Suprapubic skin (tissue), 4 donors: ENCODE results near the gene GATAD2A. TPM values are rescaled to one million over a fixed set of nuclear protein-coding genes. Genes with fewer than 3 reads are reported as not detected.

ENCODE experiments used
- DNase-seq, 2 donors: peaks; one replicate each; pipeline ENCODE4 v3.0.0-alpha.2; 2019; ENCODE audit warnings: low spot score in 2 of 2
- H3K27ac ChIP-seq: fragments of 200-600 bp; sonication (generic); one replicate; pipeline ENCODE4 v1.5.1; 2019
- H3K27me3 ChIP-seq: fragments of 200-600 bp; sonication (generic); one replicate; pipeline ENCODE4 v1.5.1; 2019
- H3K36me3 ChIP-seq: fragments of 200-600 bp; sonication (generic); one replicate; pipeline ENCODE4 v1.5.1; 2019
- H3K4me1 ChIP-seq: fragments of 200-600 bp; sonication (generic); one replicate; pipeline ENCODE4 v1.5.1; 2019
- H3K4me3 ChIP-seq: fragments of 200-600 bp; sonication (generic); one replicate; pipeline ENCODE4 v1.5.1; 2019; ENCODE audit warnings: mild to moderate bottlenecking
- H3K9me3 ChIP-seq: fragments of 200-600 bp; sonication (generic); one replicate; pipeline ENCODE4 v1.5.1; 2019
- EP300 ChIP-seq: sonication (generic); formaldehyde crosslinking; IDR thresholded peaks from one replicate; pipeline ENCODE4 v1.6.1; 2017; ENCODE audit warnings: antibody characterized with exemption
- POLR2A ChIP-seq, 2 donors: fragments of 450-650 bp; IDR thresholded peaks; one replicate each; pipeline ENCODE4 v1.6.1; 2017; ENCODE audit warnings: antibody characterized with exemption in 2 of 2, mild to moderate bottlenecking in 2 of 2, moderate library complexity in 2 of 2
- POLR2AphosphoS5 ChIP-seq, 3 donors: sonication (generic); formaldehyde crosslinking; IDR thresholded peaks; one replicate each; pipeline ENCODE4 v1.6.1; 2017; ENCODE audit warnings: antibody characterized with exemption in 3 of 3
- WGBS: methylation state at CpG from one replicate; pipeline ENCODE4 v1.1.5; 2018; 5-methylcytosine and 5-hydroxymethylcytosine counted together
- total RNA-seq, 4 donors: library from RNA; depleted of rRNA; stranded (reverse); fragments of >200 nt; gene quantifications; one replicate each; pipeline ENCODE4 v1.1.0, GENCODE V29; 2016
- TF ChIP-seq, protein P1 (sequence below), 2 donors: fragments of 200-600 bp in 1 of 2; fragments of 450-650 bp in 1 of 2; sonication (generic) in 1 of 2; IDR thresholded peaks; one replicate each; pipeline ENCODE4 v1.5.1; 2016 to 2019; ENCODE audit warnings: antibody characterized with exemption in 2 of 2, mild to moderate bottlenecking in 1 of 2, moderate library complexity in 1 of 2

GATAD2A gene
- total RNA-seq, 4 donors from 2014 or later, result 83.1 to 88.8 (median 86.4) TPM

DNA sequence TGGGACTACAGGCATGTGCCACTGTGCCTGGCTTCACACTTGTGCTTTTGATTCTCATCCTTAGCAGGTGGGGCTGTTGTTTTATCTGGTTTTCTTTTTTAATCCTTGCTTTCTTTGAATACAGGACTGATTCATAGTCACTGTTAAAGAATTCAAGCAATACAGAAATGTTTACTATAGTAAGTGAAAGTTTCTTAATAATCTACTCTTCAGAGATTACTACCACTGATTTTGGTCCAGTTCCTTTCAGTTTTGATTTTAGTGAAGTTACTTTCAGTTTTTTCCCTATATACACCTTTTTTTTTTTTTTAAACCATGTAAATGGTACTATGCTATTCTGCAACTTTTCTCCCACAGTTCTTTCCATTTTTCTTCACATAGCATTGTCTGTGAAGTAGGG, 53.6 kb downstream of the GATAD2A start:
- Histone ChIP-seq H3K9me3 (no peaks in the 10 kb centered on the region), H3K4me1 (peaks cover 69% of the 10 kb centered on the region), H3K27me3 (no peaks in the 10 kb centered on the region), H3K4me3 (no peak overlapping the region), H3K36me3 (peaks cover 5% of the 10 kb centered on the region), H3K27ac (peak overlapping the region; percentile 78)
- TF ChIP-seq EP300 (no peak), POLR2AphosphoS5 (IDR thresholded peaks at IDR 0.05) (no peak), POLR2A (IDR thresholded peaks at IDR 0.05) (no peak)
- TF ChIP-seq, protein P1, sequence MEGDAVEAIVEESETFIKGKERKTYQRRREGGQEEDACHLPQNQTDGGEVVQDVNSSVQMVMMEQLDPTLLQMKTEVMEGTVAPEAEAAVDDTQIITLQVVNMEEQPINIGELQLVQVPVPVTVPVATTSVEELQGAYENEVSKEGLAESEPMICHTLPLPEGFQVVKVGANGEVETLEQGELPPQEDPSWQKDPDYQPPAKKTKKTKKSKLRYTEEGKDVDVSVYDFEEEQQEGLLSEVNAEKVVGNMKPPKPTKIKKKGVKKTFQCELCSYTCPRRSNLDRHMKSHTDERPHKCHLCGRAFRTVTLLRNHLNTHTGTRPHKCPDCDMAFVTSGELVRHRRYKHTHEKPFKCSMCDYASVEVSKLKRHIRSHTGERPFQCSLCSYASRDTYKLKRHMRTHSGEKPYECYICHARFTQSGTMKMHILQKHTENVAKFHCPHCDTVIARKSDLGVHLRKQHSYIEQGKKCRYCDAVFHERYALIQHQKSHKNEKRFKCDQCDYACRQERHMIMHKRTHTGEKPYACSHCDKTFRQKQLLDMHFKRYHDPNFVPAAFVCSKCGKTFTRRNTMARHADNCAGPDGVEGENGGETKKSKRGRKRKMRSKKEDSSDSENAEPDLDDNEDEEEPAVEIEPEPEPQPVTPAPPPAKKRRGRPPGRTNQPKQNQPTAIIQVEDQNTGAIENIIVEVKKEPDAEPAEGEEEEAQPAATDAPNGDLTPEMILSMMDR (IDR thresholded peaks at IDR 0.05), result no peak
- DNase-seq, result no peak

DNA sequence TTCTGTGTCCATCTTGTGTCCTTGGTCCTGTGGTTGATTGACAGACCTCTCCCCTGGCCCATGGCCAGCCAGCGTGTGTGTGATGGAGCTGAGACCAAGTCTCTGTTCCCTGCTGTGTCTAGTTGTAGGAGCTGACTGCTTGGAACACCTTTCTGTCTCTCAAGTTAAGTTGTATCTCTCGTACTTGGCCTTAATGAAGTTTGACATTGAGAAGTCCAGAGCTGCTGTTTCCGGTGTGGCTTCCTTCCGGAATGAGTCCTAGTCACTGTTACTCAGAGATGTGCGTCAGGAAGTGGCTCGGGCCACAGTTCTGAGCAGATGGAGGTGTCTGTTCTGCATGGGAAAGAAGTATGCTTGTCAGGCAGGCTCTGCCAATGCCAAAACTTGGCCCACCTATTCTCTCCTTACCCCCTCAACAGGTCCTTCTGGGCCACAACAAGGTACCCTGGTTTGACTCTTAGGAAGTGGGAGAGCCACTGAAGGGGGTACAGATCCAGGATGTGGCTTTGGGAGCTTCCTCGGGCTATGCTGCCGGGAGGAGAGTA, 54.3 kb downstream of the GATAD2A start:
- 73% methylated on average over 3 of the region's 8 CpGs for WGBS
- Histone ChIP-seq H3K27ac (peak overlapping the region; percentile 78), H3K27me3 (no peaks in the 10 kb centered on the region), H3K4me1 (peaks cover 76% of the 10 kb centered on the region), H3K36me3 (peaks cover 5% of the 10 kb centered on the region), H3K9me3 (no peaks in the 10 kb centered on the region), H3K4me3 (no peak overlapping the region)
- TF ChIP-seq, protein P1 (IDR thresholded peaks at IDR 0.05), result no peak
- TF ChIP-seq POLR2A (IDR thresholded peaks at IDR 0.05) (no peak), POLR2AphosphoS5 (IDR thresholded peaks at IDR 0.05) (no peak), EP300 (no peak)
- no peak for DNase-seq

DNA sequence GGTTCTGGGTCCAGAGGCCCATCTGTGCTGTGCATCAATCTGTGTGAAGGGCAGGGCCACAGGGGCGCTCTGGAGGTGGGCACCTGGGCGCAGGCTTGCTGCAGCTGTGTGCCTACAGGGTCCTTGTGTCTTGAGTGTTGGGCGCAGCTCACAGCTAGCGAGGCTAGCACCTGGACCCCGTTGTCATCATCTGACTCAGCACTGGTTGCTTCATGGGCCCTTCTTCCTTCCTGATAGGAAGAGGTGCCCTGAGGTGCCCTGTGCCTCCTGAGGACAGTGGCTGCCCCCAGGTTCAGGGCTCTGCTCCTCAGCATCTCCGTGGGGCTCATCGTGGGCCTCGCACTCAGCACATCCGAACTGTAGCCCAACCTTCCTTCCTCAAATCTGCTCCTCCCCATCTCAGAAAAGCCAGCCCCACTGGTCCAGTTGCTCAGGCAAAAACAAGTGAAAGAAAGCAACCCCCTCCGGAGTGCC, 54.8 kb downstream of the GATAD2A start:
- TF ChIP-seq, protein P1 (IDR thresholded peaks at IDR 0.05), result no peak
- no peak for TF ChIP-seq POLR2AphosphoS5 (IDR thresholded peaks at IDR 0.05)
- TF ChIP-seq POLR2A (IDR thresholded peaks at IDR 0.05), result no peak
- no peak for TF ChIP-seq EP300
- no peaks in the 10 kb centered on the region for H3K27me3 ChIP-seq
- peaks cover 79% of the 10 kb centered on the region for H3K4me1 ChIP-seq
- WGBS, result 68% methylated on average over 7 of the region's 10 CpGs
- DNase-seq, result no peak
- no peaks in the 10 kb centered on the region for H3K9me3 ChIP-seq
- peaks cover 7% of the 10 kb centered on the region for H3K36me3 ChIP-seq
- peak overlapping the region; percentile 28 for H3K4me3 ChIP-seq
- peak overlapping the region; percentile 78 for H3K27ac ChIP-seq

DNA sequence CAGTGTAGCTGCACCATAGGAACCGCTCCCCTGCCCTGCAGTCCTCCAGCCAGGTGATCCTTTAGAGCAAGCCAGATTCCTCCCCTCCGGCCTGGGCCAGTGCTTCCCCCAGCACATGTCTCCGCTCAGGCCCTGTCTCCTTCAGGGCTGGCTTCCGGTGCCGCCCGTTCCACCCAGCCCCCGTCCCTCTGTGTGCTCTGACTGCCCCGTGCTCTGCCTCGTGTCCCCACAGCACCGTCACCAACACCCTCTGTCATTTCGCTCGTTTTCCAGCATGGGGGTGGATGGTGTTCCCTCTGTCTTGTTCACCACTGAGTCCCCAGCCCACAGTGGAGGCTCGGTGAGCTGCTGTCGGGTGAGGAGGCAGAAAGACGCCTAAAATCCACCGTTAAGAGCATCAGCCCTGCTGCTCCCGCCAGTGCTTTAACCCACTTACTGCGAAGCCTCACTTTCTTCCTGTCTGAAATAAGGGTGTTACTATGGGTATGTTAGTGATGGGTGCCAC, 55.3 kb downstream of the GATAD2A start:
- Histone ChIP-seq H3K27me3 (no peaks in the 10 kb centered on the region), H3K27ac (peak overlapping the region; percentile 78), H3K9me3 (no peaks in the 10 kb centered on the region), H3K4me1 (peaks cover 79% of the 10 kb centered on the region), H3K4me3 (peak overlapping the region; percentile 28), H3K36me3 (peaks cover 12% of the 10 kb centered on the region)
- WGBS, result 42% methylated on average over 16 of the region's 18 CpGs
- TF ChIP-seq, protein P1 (IDR thresholded peaks at IDR 0.05), result no peak
- peak in 1 of 3 donors; percentile 20 for TF ChIP-seq POLR2AphosphoS5 (IDR thresholded peaks at IDR 0.05)
- peak; percentile 80 to 87 for DNase-seq

DNA sequence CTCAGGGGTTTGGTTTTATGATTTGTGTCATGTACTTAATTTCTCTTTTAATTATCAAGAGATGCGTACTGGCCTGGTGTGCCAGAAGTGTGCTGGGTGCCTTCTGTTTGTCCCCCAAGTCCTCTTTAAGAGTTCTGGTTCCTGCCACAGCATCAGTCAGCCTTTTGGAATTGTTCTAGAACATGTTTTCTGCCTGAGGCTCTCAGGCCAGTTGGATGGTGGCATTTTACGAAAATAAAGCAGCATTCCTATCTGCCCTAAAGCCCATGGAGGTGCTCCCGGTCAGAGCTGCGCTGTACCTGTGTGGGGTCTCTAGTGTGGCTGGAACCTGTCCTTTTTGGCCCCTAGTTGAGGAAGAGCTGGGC, 55.8 kb downstream of the GATAD2A start:
- Histone ChIP-seq H3K27ac (peak overlapping the region; percentile 78), H3K9me3 (no peaks in the 10 kb centered on the region), H3K4me1 (peaks cover 79% of the 10 kb centered on the region), H3K27me3 (no peaks in the 10 kb centered on the region), H3K4me3 (peak overlapping the region; percentile 28), H3K36me3 (peaks cover 17% of the 10 kb centered on the region)
- no peak for TF ChIP-seq POLR2A (IDR thresholded peaks at IDR 0.05)
- TF ChIP-seq POLR2AphosphoS5 (IDR thresholded peaks at IDR 0.05), result no peak
- TF ChIP-seq, protein P1 (IDR thresholded peaks at IDR 0.05), result no peak
- no peak for TF ChIP-seq EP300
- 86% methylated on average over 2 of the region's 4 CpGs for WGBS
- no peak for DNase-seq
